GM13977 (cell line): Measurements from ENCODE around the gene ZFYVE9.

Source experiments
- DNase-seq: peaks from one replicate; pipeline ENCODE4 v3.0.0; 2012; ENCODE audit warnings: low spot score
- in situ Hi-C: fragments of 300-500 bp; cut with MboI; formaldehyde crosslinking; loops from one replicate; pipeline ENCODE4 v1.12.0; 2022; ENCODE audit warnings: low sequenced_read_pairs, low pct_unique_long_range_greater_than_20kb, mixed read lengths, inconsistent platforms; ENCODE audit not compliant: unreplicated experiment
- TF ChIP-seq, protein P1 (sequence below): IDR thresholded peaks from 2 replicates; pipeline ENCODE4 v1.5.1; 2012; ENCODE audit warnings: mild to moderate bottlenecking, control low read depth; ENCODE audit not compliant: insufficient read depth; ENCODE audit errors: extremely low read depth, missing control alignments

The ZFYVE9 gene

GRCh38 chr1:52259886-52260285, 118.0 kb downstream of the ZFYVE9 start:
- TF ChIP-seq, protein P1, sequence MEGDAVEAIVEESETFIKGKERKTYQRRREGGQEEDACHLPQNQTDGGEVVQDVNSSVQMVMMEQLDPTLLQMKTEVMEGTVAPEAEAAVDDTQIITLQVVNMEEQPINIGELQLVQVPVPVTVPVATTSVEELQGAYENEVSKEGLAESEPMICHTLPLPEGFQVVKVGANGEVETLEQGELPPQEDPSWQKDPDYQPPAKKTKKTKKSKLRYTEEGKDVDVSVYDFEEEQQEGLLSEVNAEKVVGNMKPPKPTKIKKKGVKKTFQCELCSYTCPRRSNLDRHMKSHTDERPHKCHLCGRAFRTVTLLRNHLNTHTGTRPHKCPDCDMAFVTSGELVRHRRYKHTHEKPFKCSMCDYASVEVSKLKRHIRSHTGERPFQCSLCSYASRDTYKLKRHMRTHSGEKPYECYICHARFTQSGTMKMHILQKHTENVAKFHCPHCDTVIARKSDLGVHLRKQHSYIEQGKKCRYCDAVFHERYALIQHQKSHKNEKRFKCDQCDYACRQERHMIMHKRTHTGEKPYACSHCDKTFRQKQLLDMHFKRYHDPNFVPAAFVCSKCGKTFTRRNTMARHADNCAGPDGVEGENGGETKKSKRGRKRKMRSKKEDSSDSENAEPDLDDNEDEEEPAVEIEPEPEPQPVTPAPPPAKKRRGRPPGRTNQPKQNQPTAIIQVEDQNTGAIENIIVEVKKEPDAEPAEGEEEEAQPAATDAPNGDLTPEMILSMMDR = no peak
- DNase-seq = no peak
- in situ Hi-C loops = no loop called here

DNA sequence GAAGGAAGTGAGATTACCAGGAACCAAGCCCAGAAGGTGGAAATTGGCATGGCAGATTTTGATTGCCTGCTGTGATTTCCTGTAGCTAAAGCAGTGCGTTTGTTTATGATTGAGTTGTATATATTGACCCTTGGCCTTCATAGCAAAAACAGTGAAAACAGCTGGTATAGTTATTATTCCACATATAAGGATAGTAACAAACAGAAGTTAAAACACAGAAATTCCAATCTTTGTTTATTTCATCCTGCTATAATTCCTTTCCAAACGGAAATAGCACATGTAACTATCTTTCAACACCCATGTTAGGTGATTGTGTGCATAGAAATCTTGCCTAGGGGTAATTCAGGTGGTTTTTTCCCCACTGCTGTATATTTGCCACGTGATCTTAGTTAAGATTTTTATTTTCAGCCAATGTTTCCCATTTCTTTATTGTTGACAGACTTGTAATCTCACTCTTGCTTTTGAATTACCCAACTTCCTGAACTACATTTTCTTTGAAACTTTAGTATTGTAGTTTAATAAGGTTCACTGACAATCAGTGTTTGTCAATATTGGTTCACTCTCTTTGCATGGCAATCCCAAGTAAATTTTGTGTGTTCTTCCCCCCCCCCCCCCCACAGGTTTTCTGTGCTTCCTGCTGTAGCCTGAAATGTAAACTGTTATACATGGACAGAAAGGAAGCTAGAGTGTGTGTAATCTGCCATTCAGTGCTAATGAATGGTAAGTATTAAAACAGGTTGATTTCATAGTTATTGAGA, 121.4 kb downstream of the ZFYVE9 start:
- DNase-seq = no peak
- in situ Hi-C loops = no loop called here
- TF ChIP-seq, protein P1 = no peak

DNA sequence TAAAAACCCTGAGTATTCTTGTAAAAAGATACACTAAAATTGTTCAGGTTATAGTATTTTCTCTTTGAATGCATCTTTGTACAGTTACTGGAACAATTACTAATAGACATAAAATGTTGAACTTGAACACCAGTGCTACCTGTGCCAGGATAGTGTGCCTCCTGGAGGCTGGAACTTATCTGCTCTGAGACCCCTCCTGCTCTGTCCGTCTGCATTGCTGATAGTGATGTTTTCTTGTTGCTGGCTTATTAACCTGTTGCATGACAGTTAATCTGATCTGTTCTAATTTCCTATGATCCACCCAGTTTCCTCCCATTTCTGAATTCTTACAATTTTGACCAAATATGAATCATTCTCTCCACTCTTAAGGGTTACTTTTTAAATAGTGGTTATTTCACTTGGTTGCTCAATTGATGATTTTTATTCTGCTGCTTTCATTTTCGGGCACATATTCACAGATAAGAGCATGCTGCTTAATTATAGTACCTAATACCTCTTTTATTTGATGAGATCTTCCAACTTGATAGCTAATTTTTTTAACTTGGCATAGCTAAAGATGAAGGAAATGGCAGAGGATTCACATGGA, 122.7 kb downstream of the ZFYVE9 start:
- in situ Hi-C loops = no loop called here
- DNase-seq = no peak
- TF ChIP-seq, protein P1 = no peak

GRCh38 chr1:52266507-52266906, 124.6 kb downstream of the ZFYVE9 start:
- TF ChIP-seq, protein P1 = no peak
- no peak for DNase-seq
- in situ Hi-C loops = no loop called here

DNA sequence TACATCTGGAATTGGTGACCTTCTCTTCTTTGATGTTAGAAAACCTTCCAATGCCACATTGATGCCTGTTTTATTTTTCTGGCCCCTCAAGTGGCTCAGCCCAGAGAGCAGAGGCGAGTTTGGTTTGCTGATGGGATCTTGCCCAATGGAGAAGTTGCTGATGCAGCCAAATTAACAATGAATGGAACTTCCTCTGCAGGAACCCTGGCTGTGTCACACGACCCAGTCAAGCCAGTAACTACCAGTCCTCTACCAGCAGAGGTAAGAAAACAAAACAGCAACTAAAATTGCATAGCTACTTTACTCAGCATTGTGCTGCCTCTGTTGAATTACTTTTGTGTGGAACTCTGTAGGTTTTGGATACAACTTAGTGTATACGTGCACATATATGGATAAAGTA, 126.5 kb downstream of the ZFYVE9 start:
- TF ChIP-seq, protein P1 = no peak
- in situ Hi-C loops = no loop called here
- no peak for DNase-seq

- TF ChIP-seq, protein P1 = no peak
- in situ Hi-C loops = loop anchor here (25.0 kb wide), 2 partner anchors 144 to 369 kb away; partner anchors contain the start of gene ZFYVE9
Measured at GRCh38 chr1:52281518-52281917, 139.6 kb downstream of the ZFYVE9 start.

More at GRCh38 chr1:52281518-52281917, 139.6 kb downstream of the ZFYVE9 start:
- no peak for DNase-seq
